Endothelial cell of umbilical vein (primary cell): ENCODE results near the gene MYO7B. TPM values are rescaled to one million over a fixed set of nuclear protein-coding genes. Genes with fewer than 3 reads are reported as not detected.

ENCODE experiments used
- BruUV-seq: library from RNA; stranded (reverse); fragments of 400-500 nt; replicated peaks from 2 replicates; lab custom pipeline; 2021; lab: Mats Ljungman, UMichigan
- CTCF ChIA-PET: fragments of 300-600, 350-600 bp; sonication (Branson Sonifier 250); formaldehyde crosslinking; loops from one replicate; lab custom pipeline; 2021; ENCODE audit warnings: antibody characterized with exemption, inconsistent platforms; lab: Charles Lee
- POLR2A ChIA-PET: fragments of 300-600, 350-600 bp; sonication (Branson Sonifier 250); formaldehyde crosslinking; loops from one replicate; lab custom pipeline; 2021; ENCODE audit warnings: antibody characterized with exemption, inconsistent platforms; lab: Charles Lee
- DNase-seq: peaks from one replicate; pipeline ENCODE4 v3.0.0-alpha.2; 2011; ENCODE audit warnings: low read depth, low spot score
- FAIRE-seq: peaks from 2 replicates; lab custom pipeline; 2011; peaks lifted over from hg19 to GRCh38; lab: Jason Lieb, UNC
- H2AFZ ChIP-seq: 2 replicates; pipeline ENCODE4 v1.6.0; 2012; ENCODE audit warnings: low read depth, low read length, control low read depth, inconsistent platforms
- H3K27ac ChIP-seq: 2 replicates; pipeline ENCODE4 v1.5.1; 2011; ENCODE audit warnings: low read depth, mild to moderate bottlenecking, control low read depth, low read length, moderate library complexity; ENCODE audit not compliant: insufficient read depth
- H3K27me3 ChIP-seq, 2 experiments: 2 replicates each; pipeline versions ENCODE4 v1.6.0 to v1.6.1; 2011; ENCODE audit warnings: low read length in 2 of 2, mixed read lengths in 1 of 2; ENCODE audit not compliant: control insufficient read depth in 2 of 2, insufficient read depth in 2 of 2
- H3K36me3 ChIP-seq, 2 experiments: 2 replicates in 1 of 2; 3 replicates in 1 of 2; pipeline ENCODE4 v1.5.1; 2011; ENCODE audit warnings: low read length in 2 of 2, mild to moderate bottlenecking in 1 of 2, moderate library complexity in 1 of 2; ENCODE audit not compliant: control insufficient read depth in 2 of 2, insufficient read depth in 2 of 2; ENCODE audit errors: extremely low read depth in 1 of 2
- H3K4me1 ChIP-seq: 3 replicates; pipeline ENCODE4 v1.5.1; 2011; ENCODE audit warnings: mild to moderate bottlenecking, low read length; ENCODE audit not compliant: control insufficient read depth, insufficient read depth; ENCODE audit errors: extremely low read depth
- H3K4me2 ChIP-seq: 2 replicates; pipeline ENCODE4 v1.6.1; 2011; ENCODE audit warnings: low read length, control low read depth, mixed read lengths; ENCODE audit not compliant: insufficient read depth
- H3K4me3 ChIP-seq, 3 experiments: fragments of 200-600 bp in 1 of 3; sonication (generic), shearing (Covaris generic) in 1 of 3; replicated peaks in 1 of 3; 2 replicates each; pipeline ENCODE4 v1.5.1; 2011 to 2016; ENCODE audit warnings: control low read depth in 3 of 3, low read length in 3 of 3, mild to moderate bottlenecking in 2 of 3, inconsistent platforms in 1 of 3, low read depth in 1 of 3, moderate library complexity in 1 of 3; ENCODE audit not compliant: insufficient read depth in 1 of 3
- H3K79me2 ChIP-seq: 2 replicates; pipeline ENCODE4 v1.6.0; 2012; ENCODE audit warnings: low read length, inconsistent platforms; ENCODE audit not compliant: control insufficient read depth, insufficient read depth
- H3K9ac ChIP-seq: replicated peaks from 2 replicates; pipeline ENCODE3; 2011; ENCODE audit warnings: low read length, control low read depth; ENCODE audit not compliant: insufficient read depth; ENCODE audit errors: extremely low read depth
- H3K9me1 ChIP-seq: replicated peaks from 3 replicates; pipeline ENCODE4 v1.6.0; 2011; ENCODE audit warnings: mild to moderate bottlenecking, low read length; ENCODE audit not compliant: control insufficient read depth, insufficient read depth; ENCODE audit errors: extremely low read depth
- H3K9me3 ChIP-seq: replicated peaks from 2 replicates; pipeline ENCODE4 v1.5.1; 2012; ENCODE audit warnings: low read length, inconsistent platforms; ENCODE audit not compliant: control insufficient read depth, insufficient read depth
- H4K20me1 ChIP-seq: replicated peaks from 2 replicates; pipeline ENCODE3; 2011; ENCODE audit warnings: mild to moderate bottlenecking, low read length; ENCODE audit not compliant: control insufficient read depth, insufficient read depth; ENCODE audit errors: extremely low read depth
- CTCF ChIP-seq, 2 donors: IDR thresholded peaks; 1 replicate in 1 of 2; 2 replicates in 1 of 2; pipeline ENCODE4 v1.5.1; 2011; ENCODE audit warnings: low read length in 2 of 2, mild to moderate bottlenecking in 2 of 2, moderate library complexity in 2 of 2, control low read depth in 1 of 2, inconsistent platforms in 1 of 2, low read depth in 1 of 2; ENCODE audit not compliant: insufficient read depth in 1 of 2; ENCODE audit errors: extremely low read depth in 1 of 2
- EZH2 ChIP-seq: IDR thresholded peaks from 2 replicates; pipeline ENCODE4 v1.6.1; 2012; ENCODE audit warnings: borderline replicate concordance, low read depth, mild to moderate bottlenecking, moderate library complexity, low read length, inconsistent platforms; ENCODE audit not compliant: severe bottlenecking
- FOS ChIP-seq: IDR thresholded peaks from 2 replicates; pipeline ENCODE4 v1.6.1; 2011; ENCODE audit warnings: mild to moderate bottlenecking, low read length, moderate library complexity, borderline replicate concordance; ENCODE audit not compliant: insufficient read depth
- GATA2 ChIP-seq: IDR thresholded peaks from 2 replicates; pipeline ENCODE4 v1.7.0; 2011; ENCODE audit warnings: low read depth, mild to moderate bottlenecking, moderate library complexity, mixed read lengths, low read length; ENCODE audit not compliant: insufficient read length, insufficient read depth
- JUN ChIP-seq: IDR thresholded peaks from 2 replicates; pipeline ENCODE4 v1.6.1; 2011; ENCODE audit warnings: borderline replicate concordance, low read depth; ENCODE audit not compliant: insufficient read length, insufficient read depth
- MAX ChIP-seq: IDR thresholded peaks from 2 replicates; pipeline ENCODE4 v1.6.1; 2011; ENCODE audit not compliant: insufficient read depth, insufficient read length
- MYC ChIP-seq: IDR thresholded peaks from one replicate; pipeline ENCODE4 v1.6.1; 2011; ENCODE audit warnings: mild to moderate bottlenecking, low read depth, low read length
- POLR2A ChIP-seq: IDR thresholded peaks from 2 replicates; pipeline ENCODE4 v1.6.1; 2012; ENCODE audit warnings: low read depth, mild to moderate bottlenecking, control low read depth, low read length
- POLR2AphosphoS5 ChIP-seq: IDR thresholded peaks from 2 replicates; pipeline ENCODE4 v1.6.1; 2012; ENCODE audit warnings: low read depth, mild to moderate bottlenecking, control low read depth, low read length, moderate library complexity; ENCODE audit not compliant: insufficient read depth
- dilution Hi-C: fragments of 300-500 bp; cut with MboI; formaldehyde crosslinking; loops from one replicate; pipeline ENCODE4 v1.15.0; 2019; ENCODE audit warnings: low sequenced_read_pairs; ENCODE audit not compliant: extremely low pct_ligation_motif_present
- intact Hi-C: fragments of 100-400 bp; cut with micrococcal nuclease; formaldehyde crosslinking; loops from one replicate; pipeline ENCODE4 v1.10.0; 2022
- polyA plus RNA-seq, 4 experiments: library from polyadenylated mRNA; depleted of rRNA in 3 of 4; stranded (reverse) in 3 of 4; unstranded in 1 of 4; fragments of >200 nt; gene quantifications; 2 replicates each; pipeline versions ENCODE4 v1.2.1 to v1.2.3, GENCODE V29; 2011 to 2012; ENCODE audit warnings: missing spikeins in 1 of 4
- total RNA-seq: library from RNA; stranded (reverse); gene quantifications from 2 replicates; pipeline ENCODE4 v1.2.3, GENCODE V29; 2021

MYO7B gene
- total and polyA plus RNA-seq, 2 donors (not counting 3 experiments of a cell fraction or from before 2014, with no cell fraction given) = 0.17 TPM; not detected in 1

GRCh38 chr2:127619877-127620705 lies 84.6 kb downstream of the MYO7B start:
- H3K9ac ChIP-seq = no peak overlapping the region
- no peaks in the 10 kb centered on the region for H4K20me1 ChIP-seq
- H3K79me2 ChIP-seq = no peaks in the 10 kb centered on the region
- TF ChIP-seq POLR2A = no peak
- TF ChIP-seq GATA2 = no peak
- no peak for TF ChIP-seq POLR2AphosphoS5
- TF ChIP-seq FOS = no peak
- H3K4me2 ChIP-seq = no peak overlapping the region
- H3K9me3 ChIP-seq = no peaks in the 10 kb centered on the region
- intact Hi-C loops (no loop called here), dilution Hi-C loops (no loop called here)
- H3K9me1 ChIP-seq = no peaks in the 10 kb centered on the region
- DNase-seq (no peak), FAIRE-seq (no peak)
- no TSS peak for BruUV-seq
- ChIA-PET POLR2A (no interaction called here), CTCF (interaction anchor here (1.5 kb wide), 1 partner anchor 29 kb away, joined by 6 read pairs; no protein-coding TSS in a partner anchor)
- H3K4me3 ChIP-seq = no peak overlapping the region
- H3K36me3 ChIP-seq = no peaks in the 10 kb centered on the region
- no peak overlapping the region for H2AFZ ChIP-seq
- H3K27me3 ChIP-seq = peaks cover 0 to 2% of the 10 kb centered on the region in 2 experiments
- no peak overlapping the region for H3K27ac ChIP-seq
- H3K4me1 ChIP-seq = no peaks in the 10 kb centered on the region

- FAIRE-seq (no peak), DNase-seq (no peak)
- no peaks in the 10 kb centered on the region for H3K27me3 ChIP-seq
- intact Hi-C loops = no loop called here
- H3K4me1 ChIP-seq = no peaks in the 10 kb centered on the region
- ChIA-PET CTCF (interaction anchor here (1.5 kb wide), 1 partner anchor 30 kb away, joined by 6 read pairs; no protein-coding TSS in a partner anchor), POLR2A (no interaction called here)
- no peaks in the 10 kb centered on the region for H4K20me1 ChIP-seq
- TF ChIP-seq GATA2 = no peak
- no peak for TF ChIP-seq MAX
- no peak for TF ChIP-seq POLR2A
- TF ChIP-seq JUN = no peak
- no peak for TF ChIP-seq POLR2AphosphoS5
- no peak for TF ChIP-seq FOS
- TF ChIP-seq EZH2 = no peak
- no peak for TF ChIP-seq MYC
- TF ChIP-seq CTCF (IDR thresholded peaks at IDR 0.05; ENCODE audit: extremely low read depth in 1 of 2, insufficient read depth in 1 of 2, low read depth in 1 of 2, low read length in 2 of 2) = no peak
- dilution Hi-C loops = no loop called here
- H2AFZ ChIP-seq = no peak overlapping the region
- no peaks in the 10 kb centered on the region for H3K79me2 ChIP-seq
- H3K4me2 ChIP-seq = no peak overlapping the region
- no peak overlapping the region for H3K27ac ChIP-seq
- H3K4me3 ChIP-seq = no peak overlapping the region
- H3K9me1 ChIP-seq = no peaks in the 10 kb centered on the region
- H3K36me3 ChIP-seq = no peaks in the 10 kb centered on the region
- H3K9me3 ChIP-seq = no peaks in the 10 kb centered on the region
- no peak overlapping the region for H3K9ac ChIP-seq
- no TSS peak for BruUV-seq
Measured at GRCh38 chr2:127620866-127621265, 85.4 kb downstream of the MYO7B start.
